Activated CD8-positive, alpha-beta memory T cell treated with anti-CD3 and anti-CD28 coated beads, Interleukin-2, amount 50 U/mL, for 48 hours (primary cell): ENCODE results near the gene NCOA6.

Experiments used
- DNase-seq: peaks from one replicate; pipeline ENCODE4 v3.0.0-alpha.2; 2020

Gene NCOA6

GRCh38 chr20:34717230-34718095 lies 108.0 kb downstream of the NCOA6 start:
- no peak for DNase-seq

GRCh38 chr20:34716921-34717229 lies 108.6 kb downstream of the NCOA6 start:
- no peak for DNase-seq

GRCh38 chr20:34715384-34715783 lies 110.1 kb downstream of the NCOA6 start:
- DNase-seq = no peak

- DNase-seq = peak; percentile 42
These were observed 111.4 kb downstream of the NCOA6 start for GRCh38 chr20:34713944-34714515.

- peak; percentile 53 for DNase-seq
These were observed 112.1 kb downstream of the NCOA6 start for GRCh38 chr20:34713194-34713943.

GRCh38 chr20:34712525-34713192 lies 112.8 kb downstream of the NCOA6 start:
- DNase-seq = peak; percentile 44

- no peak for DNase-seq
These were observed 113.5 kb downstream of the NCOA6 start for GRCh38 chr20:34711813-34712430.

GRCh38 chr20:34710861-34711574 lies 114.4 kb downstream of the NCOA6 start:
- DNase-seq = no peak

GRCh38 chr20:34710568-34710839 lies 114.9 kb downstream of the NCOA6 start:
- no peak for DNase-seq

GRCh38 chr20:34709831-34710567 lies 115.5 kb downstream of the NCOA6 start:
- no peak for DNase-seq

GRCh38 chr20:34709044-34709830 lies 116.2 kb downstream of the NCOA6 start:
- peak; percentile 94 for DNase-seq

- DNase-seq = peak; percentile 80
These were observed 116.8 kb downstream of the NCOA6 start for GRCh38 chr20:34708621-34709043.

- DNase-seq = no peak
These were observed 118.3 kb downstream of the NCOA6 start for GRCh38 chr20:34706912-34707784.

- no peak for DNase-seq
These were observed 119.1 kb downstream of the NCOA6 start for GRCh38 chr20:34706302-34706875.

GRCh38 chr20:34705397-34706301 lies 119.8 kb downstream of the NCOA6 start:
- no peak for DNase-seq

- no peak for DNase-seq
These were observed 120.4 kb downstream of the NCOA6 start for GRCh38 chr20:34705008-34705396.

- DNase-seq = peak; percentile 87
These were observed 121.1 kb downstream of the NCOA6 start, which contains the start of gene TP53INP2 for GRCh38 chr20:34704177-34705007. Gene TP53INP2 (plus strand): TSS chr20:34704344. CDS start chr20:34708740, 4,396 bp downstream.
